PFSK-1 (cell line): ENCODE results near the gene RPS6KA3.

ENCODE experiments used
- FOXP2 ChIP-seq: optimal IDR thresholded peaks from 2 replicates; pipeline ENCODE3; 2011; ENCODE audit warnings: borderline replicate concordance, control low read depth, inconsistent platforms; ENCODE audit not compliant: insufficient read depth; ENCODE audit errors: extremely low read length, extremely low read depth
- POLR2AphosphoS5 ChIP-seq: IDR thresholded peaks from 2 replicates; pipeline ENCODE4 v1.6.1; 2012; ENCODE audit warnings: low read depth, mild to moderate bottlenecking, control low read depth, low read length, moderate library complexity
- REST ChIP-seq, 2 experiments: IDR thresholded peaks; 2 replicates each; pipeline versions ENCODE4 v1.6.1 to v1.8.0; 2011 to 2012; ENCODE audit warnings: low read depth in 2 of 2, low read length in 2 of 2, control low read depth in 1 of 2, inconsistent platforms in 1 of 2, mild to moderate bottlenecking in 1 of 2, moderate library complexity in 1 of 2; ENCODE audit not compliant: insufficient read depth in 1 of 2
- SIN3A ChIP-seq: IDR thresholded peaks from 2 replicates; pipeline ENCODE4 v1.6.1; 2012; ENCODE audit warnings: mild to moderate bottlenecking, low read length, moderate library complexity, borderline replicate concordance; ENCODE audit not compliant: insufficient read depth
- TAF1 ChIP-seq: IDR thresholded peaks from 2 replicates; pipeline ENCODE4 v1.6.1; 2012; ENCODE audit warnings: low read length, control low read depth, borderline replicate concordance; ENCODE audit not compliant: insufficient read depth

Gene RPS6KA3

GRCh38 chrX:20128670-20129069 is 138.0 kb downstream of the RPS6KA3 start:
- TF ChIP-seq TAF1 (no peak), REST (IDR thresholded peaks at IDR 0.05; ENCODE audit: insufficient read depth in 1 of 2, low read depth in 2 of 2, low read length in 2 of 2) (no peak), SIN3A (no peak)

DNA sequence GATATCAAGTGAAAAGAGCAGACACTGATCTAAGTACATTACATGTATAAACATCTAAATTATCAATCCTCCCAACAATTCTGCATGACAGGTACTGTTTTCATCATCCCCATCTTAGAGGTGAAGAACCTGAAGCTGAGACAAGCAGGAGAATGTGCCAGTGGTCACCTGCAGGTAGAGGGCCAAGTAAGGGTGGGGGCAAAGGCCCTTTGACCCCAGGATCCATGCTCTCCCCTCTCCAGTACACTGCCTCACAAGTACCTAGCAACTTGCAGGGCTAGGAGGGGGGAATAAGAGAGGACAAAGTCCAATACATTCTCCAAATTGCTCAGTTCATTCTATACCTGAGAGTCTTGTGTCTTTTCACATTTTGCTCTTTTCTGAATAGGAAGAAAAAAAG is 141.7 kb downstream of the RPS6KA3 start:
- no peak for TF ChIP-seq TAF1
- no peak for TF ChIP-seq REST (IDR thresholded peaks at IDR 0.05; ENCODE audit: insufficient read depth in 1 of 2, low read depth in 2 of 2, low read length in 2 of 2)
- no peak for TF ChIP-seq POLR2AphosphoS5
- TF ChIP-seq FOXP2: no peak
- no peak for TF ChIP-seq SIN3A

- TF ChIP-seq REST (IDR thresholded peaks at IDR 0.05; ENCODE audit: insufficient read depth in 1 of 2, low read depth in 2 of 2, low read length in 2 of 2) (no peak), TAF1 (no peak), SIN3A (no peak)
Observed at GRCh38 chrX:20118065-20118824, 148.5 kb downstream of the RPS6KA3 start.

- TF ChIP-seq REST (IDR thresholded peaks at IDR 0.05; ENCODE audit: insufficient read depth in 1 of 2, low read depth in 2 of 2, low read length in 2 of 2) (no peak), POLR2AphosphoS5 (no peak), SIN3A (no peak), FOXP2 (no peak), TAF1 (no peak)
Observed at GRCh38 chrX:20116577-20117240, 150.0 kb downstream of the RPS6KA3 start, which contains the start of gene MAP7D2. MAP7D2 (minus strand) TSS chrX:20116907; CDS start chrX:20116879, 28 bp downstream.

GRCh38 chrX:20116087-20116576 is 150.6 kb downstream of the RPS6KA3 start:
- TF ChIP-seq POLR2AphosphoS5 (no peak), TAF1 (no peak), FOXP2 (no peak), SIN3A (no peak), REST (IDR thresholded peaks at IDR 0.05; ENCODE audit: insufficient read depth in 1 of 2, low read depth in 2 of 2, low read length in 2 of 2) (no peak)
